C4-2B (cell line): ENCODE data around the gene HBQ1.
"Not testable (repeated sequence)": the region's sequence is repeated elsewhere in the genome, so short reads cannot be mapped to it uniquely, and the experiment has no call there.

Experiments used
- H3K27ac ChIP-seq: fragments of 450-650 bp; 2 replicates; pipeline ENCODE4 v1.5.1; 2017
- ZFX ChIP-seq: fragments of 450-650 bp; IDR thresholded peaks from 2 replicates; pipeline ENCODE4 v1.6.1; 2017
- TF ChIP-seq, protein P1 (sequence below): fragments of 450-650 bp; conservative IDR thresholded peaks from 2 replicates; pipeline ENCODE4 v1.5.1; 2017; ENCODE audit warnings: mild to moderate bottlenecking

Gene HBQ1

DNA sequence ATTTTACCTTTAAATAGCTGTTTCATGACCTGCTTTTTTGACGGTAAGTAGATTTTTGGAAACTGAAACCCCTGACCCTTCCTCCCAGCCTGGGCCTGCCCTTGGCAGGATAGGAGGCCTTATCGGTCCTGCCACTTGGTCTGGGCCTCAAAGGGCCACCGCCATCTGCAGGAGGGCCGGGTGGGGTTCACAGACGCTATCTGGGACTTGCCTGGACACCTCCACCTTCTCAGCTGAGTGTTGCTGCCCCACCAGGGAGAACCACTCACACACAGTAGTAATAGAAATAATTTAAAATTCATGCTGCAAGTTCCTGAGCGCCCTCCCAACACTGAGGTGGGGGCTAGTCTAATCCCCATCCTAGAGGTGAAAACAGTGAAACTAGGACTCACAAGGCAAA is 37.2 kb upstream of the HBQ1 start:
- TF ChIP-seq, protein P1, sequence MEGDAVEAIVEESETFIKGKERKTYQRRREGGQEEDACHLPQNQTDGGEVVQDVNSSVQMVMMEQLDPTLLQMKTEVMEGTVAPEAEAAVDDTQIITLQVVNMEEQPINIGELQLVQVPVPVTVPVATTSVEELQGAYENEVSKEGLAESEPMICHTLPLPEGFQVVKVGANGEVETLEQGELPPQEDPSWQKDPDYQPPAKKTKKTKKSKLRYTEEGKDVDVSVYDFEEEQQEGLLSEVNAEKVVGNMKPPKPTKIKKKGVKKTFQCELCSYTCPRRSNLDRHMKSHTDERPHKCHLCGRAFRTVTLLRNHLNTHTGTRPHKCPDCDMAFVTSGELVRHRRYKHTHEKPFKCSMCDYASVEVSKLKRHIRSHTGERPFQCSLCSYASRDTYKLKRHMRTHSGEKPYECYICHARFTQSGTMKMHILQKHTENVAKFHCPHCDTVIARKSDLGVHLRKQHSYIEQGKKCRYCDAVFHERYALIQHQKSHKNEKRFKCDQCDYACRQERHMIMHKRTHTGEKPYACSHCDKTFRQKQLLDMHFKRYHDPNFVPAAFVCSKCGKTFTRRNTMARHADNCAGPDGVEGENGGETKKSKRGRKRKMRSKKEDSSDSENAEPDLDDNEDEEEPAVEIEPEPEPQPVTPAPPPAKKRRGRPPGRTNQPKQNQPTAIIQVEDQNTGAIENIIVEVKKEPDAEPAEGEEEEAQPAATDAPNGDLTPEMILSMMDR: no peak
- no peak for TF ChIP-seq ZFX
- H3K27ac ChIP-seq: no peak overlapping the region

DNA sequence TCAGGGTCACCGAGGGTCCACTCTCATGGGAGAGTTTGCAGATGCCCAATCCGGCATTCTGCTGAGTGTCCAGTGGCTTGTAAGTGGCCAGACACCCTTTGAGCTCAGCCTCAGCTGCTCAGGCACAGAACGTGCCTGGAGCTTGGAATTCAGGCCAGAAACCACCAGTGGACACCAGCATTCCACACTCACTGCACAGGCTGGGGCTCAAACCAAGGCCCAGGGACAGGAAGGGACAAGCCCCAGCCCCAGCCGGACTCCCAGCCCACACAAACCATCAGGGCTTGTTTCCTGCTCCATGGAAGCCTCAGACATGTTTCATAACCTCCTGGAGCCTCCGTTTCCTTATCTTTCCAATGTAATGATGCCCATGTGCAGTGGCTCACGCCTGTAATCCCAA is 36.8 kb upstream of the HBQ1 start:
- TF ChIP-seq ZFX: no peak
- TF ChIP-seq, protein P1: no peak
- no peak overlapping the region for H3K27ac ChIP-seq

DNA sequence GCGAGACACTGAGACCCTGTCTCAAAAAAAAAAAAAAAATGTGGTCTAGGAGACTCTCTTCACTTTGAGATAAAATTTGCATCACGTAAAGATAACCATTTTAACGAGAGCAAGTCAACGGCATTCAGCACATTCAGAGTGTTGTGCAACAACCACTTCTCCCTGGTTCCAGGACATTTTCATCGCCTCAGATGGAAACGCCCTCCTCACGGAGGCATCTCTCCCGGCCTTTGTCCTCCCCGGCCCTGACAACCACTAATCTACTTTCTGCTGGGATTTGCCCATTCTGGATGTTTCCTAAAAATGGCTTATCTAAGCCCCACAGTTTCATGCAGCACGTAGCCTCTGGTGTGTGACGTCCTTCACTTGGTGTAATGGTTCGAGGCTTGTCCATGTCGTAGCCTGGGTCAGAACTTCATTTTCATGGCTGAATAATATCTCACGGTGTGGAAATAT is 35.4 kb upstream of the HBQ1 start:
- no peak for TF ChIP-seq ZFX
- TF ChIP-seq, protein P1: no peak

DNA sequence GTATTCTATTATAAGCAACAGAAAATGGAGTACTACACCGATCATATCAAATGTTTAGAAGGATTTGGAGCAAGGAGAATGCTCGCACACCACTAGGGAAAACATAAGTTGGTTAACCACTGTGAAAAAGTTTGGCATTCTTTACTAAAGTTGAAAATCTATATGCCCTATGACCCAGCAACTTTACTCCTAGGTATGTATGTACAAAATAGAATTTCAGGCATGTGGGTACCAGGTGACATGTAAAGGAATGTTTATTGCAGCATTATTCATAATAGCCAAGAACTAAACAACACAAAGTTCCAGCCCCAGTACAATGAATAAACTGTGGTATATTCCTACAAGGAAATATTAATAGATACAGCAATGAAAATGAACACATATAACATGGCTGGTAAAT is 33.6 kb upstream of the HBQ1 start:
- H3K27ac ChIP-seq: no peak overlapping the region
- TF ChIP-seq ZFX: no peak
- TF ChIP-seq, protein P1: no peak

More for the DNA sequence above, 35.4 kb upstream of the HBQ1 start:
- no peak overlapping the region for H3K27ac ChIP-seq

DNA sequence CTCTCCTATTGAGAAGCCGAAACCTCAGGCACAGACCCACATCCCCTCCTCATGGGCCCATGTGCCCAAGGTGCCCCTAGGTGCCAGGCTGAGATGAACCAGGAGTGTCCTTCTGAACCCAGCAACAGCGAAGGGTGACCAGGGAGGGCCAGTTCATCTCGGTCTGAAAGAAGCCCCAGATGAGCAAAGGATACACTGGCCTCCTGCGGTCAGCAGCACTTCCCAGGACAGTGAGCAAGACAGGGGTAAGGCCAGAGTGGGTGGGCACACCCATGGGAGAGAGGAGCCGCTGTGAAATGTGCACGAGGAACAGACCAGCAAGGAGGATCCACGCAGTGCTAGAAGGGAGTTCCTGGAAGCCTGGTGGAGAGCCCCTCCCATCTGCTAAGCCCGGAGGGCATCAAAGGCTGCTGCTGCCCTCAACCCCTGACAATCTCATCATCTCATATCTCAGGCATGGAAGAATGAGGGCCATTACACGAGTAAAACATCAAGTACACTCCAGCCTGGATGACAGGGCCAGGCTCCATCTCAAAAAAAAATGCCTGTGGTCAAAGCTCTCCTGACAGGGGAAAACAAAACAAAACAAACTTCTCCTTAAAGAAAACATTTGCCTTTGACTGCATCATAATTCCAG is 31.1 kb upstream of the HBQ1 start:
- no peak overlapping the region for H3K27ac ChIP-seq
- TF ChIP-seq, protein P1: no peak
- TF ChIP-seq ZFX: no peak

DNA sequence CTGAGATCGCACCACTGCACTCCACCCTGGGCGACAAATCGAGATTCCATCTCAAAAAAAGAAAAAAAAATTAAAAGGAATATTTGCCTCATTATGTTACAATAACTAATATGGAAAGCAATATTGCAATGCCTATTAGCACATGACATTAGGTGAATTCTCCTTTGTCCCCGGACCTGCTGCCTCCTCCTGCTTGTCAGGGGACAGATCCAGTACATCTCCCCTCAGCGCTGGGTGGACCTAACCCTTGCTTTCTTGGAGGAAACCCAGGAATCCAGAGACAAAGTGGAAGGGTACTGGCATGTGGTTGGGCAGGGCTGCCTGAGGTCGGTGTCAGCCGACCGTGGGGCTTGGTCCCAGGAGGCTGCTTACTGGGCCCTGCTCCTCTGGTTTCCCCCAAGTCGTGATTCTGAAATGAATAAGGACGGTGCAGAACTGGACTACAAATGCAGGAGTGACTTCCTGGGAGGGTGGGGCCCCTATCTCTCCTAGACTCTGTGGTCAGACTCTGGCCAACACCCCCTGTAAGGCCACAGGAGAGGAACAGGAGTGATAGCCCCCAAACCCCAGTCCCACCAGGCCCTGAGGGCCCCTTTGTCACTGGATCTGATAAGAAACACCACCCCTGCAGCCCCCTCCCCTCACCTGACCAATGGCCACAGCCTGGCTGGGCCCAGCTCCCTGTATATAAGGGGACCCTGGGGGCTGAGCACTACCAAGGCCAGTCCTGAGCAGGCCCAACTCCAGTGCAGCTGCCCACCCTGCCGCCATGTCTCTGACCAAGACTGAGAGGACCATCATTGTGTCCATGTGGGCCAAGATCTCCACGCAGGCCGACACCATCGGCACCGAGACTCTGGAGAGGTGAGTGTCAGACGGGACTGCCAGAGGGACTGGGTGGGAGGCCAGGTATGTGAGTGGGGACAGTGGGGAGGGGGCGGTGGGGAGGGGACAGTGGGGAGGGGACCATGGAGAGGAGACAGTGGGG is 27.8 kb upstream of the HBQ1 start, which contains the start of gene HBZ:
HBZ (plus strand) TSS at position 504 of the 988 bp plus-strand sequence; CDS start at position 770, 266 bp downstream.
- H3K27ac ChIP-seq: no peak within 1 kb of the TSS
- TF ChIP-seq, protein P1: no peak
- TF ChIP-seq ZFX: no peak

DNA sequence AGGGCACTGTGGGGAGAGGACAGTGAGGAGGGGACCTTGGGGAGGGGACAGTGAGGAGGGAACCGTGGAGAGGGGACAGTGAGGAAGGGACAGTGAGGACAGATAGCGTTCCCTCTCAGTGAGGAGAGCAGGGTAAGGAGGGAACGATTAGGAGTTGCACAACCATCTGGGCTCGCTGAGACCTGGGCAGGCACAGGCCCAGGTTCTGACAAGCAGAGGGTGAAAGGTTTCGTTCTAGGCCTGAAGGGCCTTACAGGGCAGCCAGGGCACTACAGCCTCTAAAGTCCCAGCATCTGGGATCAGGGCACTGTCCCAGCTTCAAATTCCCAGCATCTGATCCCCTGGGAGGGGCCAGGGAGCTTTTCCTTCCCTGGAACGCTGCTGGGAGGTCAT is 27.1 kb upstream of the HBQ1 start:
- not testable (repeated sequence) for H3K27ac ChIP-seq

DNA sequence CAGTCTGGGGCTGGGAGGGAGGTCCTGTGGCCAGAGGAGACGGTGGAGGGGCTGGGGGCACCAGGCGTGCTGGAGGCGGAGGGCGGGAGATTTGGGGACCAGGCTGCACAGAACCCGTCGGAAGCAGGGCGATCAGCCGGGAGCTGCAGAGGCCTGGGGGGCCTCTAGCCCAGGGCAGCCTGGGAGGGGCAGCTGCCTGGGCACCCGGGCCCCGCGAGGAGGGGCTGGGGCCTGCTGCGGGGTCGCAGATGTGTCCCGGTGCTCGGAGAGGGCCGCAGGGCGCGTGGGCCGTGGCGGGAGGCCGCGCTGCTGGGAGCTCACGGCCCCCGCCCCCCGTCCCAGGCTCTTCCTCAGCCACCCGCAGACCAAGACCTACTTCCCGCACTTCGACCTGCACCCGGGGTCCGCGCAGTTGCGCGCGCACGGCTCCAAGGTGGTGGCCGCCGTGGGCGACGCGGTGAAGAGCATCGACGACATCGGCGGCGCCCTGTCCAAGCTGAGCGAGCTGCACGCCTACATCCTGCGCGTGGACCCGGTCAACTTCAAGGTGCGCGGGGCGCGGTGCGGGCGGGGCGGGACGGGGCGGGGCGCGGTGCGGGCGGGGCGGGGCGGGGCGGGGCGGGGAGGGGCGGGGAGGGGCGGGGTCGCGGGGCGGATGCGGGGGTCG is 26.6 kb upstream of the HBQ1 start:
- not testable (repeated sequence) for H3K27ac ChIP-seq
